Measurements from ENCODE around the gene PID1. TPM values are rescaled to one million over a fixed set of nuclear protein-coding genes. Genes with fewer than 3 reads are reported as not detected.

The PID1 gene
- total RNA-seq, 1 experiment from 2014 or later = 2.6 TPM

GRCh38 chr2:229265727-229266126, 5.4 kb downstream of the PID1 start (continued):
- TF ChIP-seq, protein P1, sequence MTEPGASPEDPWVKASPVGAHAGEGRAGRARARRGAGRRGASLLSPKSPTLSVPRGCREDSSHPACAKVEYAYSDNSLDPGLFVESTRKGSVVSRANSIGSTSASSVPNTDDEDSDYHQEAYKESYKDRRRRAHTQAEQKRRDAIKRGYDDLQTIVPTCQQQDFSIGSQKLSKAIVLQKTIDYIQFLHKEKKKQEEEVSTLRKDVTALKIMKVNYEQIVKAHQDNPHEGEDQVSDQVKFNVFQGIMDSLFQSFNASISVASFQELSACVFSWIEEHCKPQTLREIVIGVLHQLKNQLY (CRISPR knock-in tag; IDR thresholded peaks at IDR 0.05) = no peak
- TF ChIP-seq TEAD1 (CRISPR knock-in tag; IDR thresholded peaks at IDR 0.05) = no peak

GRCh38 chr2:229261599-229261998, 9.5 kb downstream of the PID1 start:
- no peaks in the 10 kb centered on the region for H3K4me1 Mint-ChIP-seq
- ChIA-PET CTCF (interaction anchor here (0.7 to 1.5 kb wide), 3 partner anchors 9 to 325 kb away, joined by 3 to 6 read pairs (median 3); no protein-coding TSS in a partner anchor), POLR2A (interaction anchor here (0.7 kb wide), 1 partner anchor 34 kb away, joined by 3 read pairs; no protein-coding TSS in a partner anchor)
- H3K36me3 Mint-ChIP-seq = no peaks in the 10 kb centered on the region
- H3K4me3 Mint-ChIP-seq = no peak overlapping the region
- H3K27me3 Mint-ChIP-seq (ENCODE audit: low read depth) = no peaks in the 10 kb centered on the region
- TF ChIP-seq, protein P2, sequence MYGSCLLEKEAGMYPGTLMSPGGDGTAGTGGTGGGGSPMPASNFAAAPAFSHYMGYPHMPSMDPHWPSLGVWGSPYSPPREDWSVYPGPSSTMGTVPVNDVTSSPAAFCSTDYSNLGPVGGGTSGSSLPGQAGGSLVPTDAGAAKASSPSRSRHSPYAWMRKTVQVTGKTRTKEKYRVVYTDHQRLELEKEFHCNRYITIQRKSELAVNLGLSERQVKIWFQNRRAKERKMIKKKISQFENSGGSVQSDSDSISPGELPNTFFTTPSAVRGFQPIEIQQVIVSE (CRISPR knock-in tag; IDR thresholded peaks at IDR 0.05; ENCODE audit: borderline replicate concordance) = no peak
- TF ChIP-seq RORB (CRISPR knock-in tag; IDR thresholded peaks at IDR 0.05) (no peak), CBFB (CRISPR knock-in tag; IDR thresholded peaks at IDR 0.05; ENCODE audit: low read depth) (no peak), IRF1 (CRISPR knock-in tag; IDR thresholded peaks at IDR 0.05) (no peak), NFE2L1 (CRISPR knock-in tag; IDR thresholded peaks at IDR 0.05) (no peak), FOXP1 (CRISPR knock-in tag; IDR thresholded peaks at IDR 0.05; ENCODE audit: borderline replicate concordance) (no peak), TCF7 (CRISPR knock-in tag; IDR thresholded peaks at IDR 0.05; ENCODE audit: low read depth) (no peak)
- TF ChIP-seq, protein P3, sequence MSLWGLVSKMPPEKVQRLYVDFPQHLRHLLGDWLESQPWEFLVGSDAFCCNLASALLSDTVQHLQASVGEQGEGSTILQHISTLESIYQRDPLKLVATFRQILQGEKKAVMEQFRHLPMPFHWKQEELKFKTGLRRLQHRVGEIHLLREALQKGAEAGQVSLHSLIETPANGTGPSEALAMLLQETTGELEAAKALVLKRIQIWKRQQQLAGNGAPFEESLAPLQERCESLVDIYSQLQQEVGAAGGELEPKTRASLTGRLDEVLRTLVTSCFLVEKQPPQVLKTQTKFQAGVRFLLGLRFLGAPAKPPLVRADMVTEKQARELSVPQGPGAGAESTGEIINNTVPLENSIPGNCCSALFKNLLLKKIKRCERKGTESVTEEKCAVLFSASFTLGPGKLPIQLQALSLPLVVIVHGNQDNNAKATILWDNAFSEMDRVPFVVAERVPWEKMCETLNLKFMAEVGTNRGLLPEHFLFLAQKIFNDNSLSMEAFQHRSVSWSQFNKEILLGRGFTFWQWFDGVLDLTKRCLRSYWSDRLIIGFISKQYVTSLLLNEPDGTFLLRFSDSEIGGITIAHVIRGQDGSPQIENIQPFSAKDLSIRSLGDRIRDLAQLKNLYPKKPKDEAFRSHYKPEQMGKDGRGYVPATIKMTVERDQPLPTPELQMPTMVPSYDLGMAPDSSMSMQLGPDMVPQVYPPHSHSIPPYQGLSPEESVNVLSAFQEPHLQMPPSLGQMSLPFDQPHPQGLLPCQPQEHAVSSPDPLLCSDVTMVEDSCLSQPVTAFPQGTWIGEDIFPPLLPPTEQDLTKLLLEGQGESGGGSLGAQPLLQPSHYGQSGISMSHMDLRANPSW (CRISPR knock-in tag; conservative IDR thresholded peaks at IDR 0.05; ENCODE audit: low read depth) = no peak
- TF ChIP-seq, protein P4, sequence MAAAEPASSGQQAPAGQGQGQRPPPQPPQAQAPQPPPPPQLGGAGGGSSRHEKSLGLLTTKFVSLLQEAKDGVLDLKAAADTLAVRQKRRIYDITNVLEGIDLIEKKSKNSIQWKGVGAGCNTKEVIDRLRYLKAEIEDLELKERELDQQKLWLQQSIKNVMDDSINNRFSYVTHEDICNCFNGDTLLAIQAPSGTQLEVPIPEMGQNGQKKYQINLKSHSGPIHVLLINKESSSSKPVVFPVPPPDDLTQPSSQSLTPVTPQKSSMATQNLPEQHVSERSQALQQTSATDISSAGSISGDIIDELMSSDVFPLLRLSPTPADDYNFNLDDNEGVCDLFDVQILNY (CRISPR knock-in tag; IDR thresholded peaks at IDR 0.05) = no peak
- TF ChIP-seq, protein P5, sequence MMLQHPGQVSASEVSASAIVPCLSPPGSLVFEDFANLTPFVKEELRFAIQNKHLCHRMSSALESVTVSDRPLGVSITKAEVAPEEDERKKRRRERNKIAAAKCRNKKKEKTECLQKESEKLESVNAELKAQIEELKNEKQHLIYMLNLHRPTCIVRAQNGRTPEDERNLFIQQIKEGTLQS (CRISPR knock-in tag; conservative IDR thresholded peaks at IDR 0.05) = no peak
- no peak for ATAC-seq
- no peaks in the 10 kb centered on the region for H3K9me3 Mint-ChIP-seq
- no peak for DNase-seq (ENCODE audit: low spot score)
- no peak overlapping the region for H3K27ac Mint-ChIP-seq

DNA sequence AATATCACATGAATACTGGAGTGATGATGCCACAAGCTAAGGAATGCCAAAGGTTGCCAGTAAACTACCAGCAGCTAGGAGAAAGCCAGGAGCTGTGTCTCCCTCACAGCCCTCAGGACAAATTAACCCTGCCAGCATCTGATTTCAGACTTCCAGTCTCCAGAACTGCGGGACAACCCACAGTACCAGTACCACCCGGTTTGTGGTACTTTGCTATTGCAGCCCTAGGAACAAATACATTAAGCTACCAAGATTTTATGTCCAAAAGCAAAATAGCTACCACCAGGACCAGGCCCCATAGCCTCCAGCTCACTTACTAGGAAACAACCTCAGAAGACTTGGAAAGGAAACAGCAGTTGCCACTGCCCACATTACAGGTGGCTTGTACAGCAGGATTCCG, 10.0 kb downstream of the PID1 start:
- Mint-ChIP-seq H3K4me1 (no peaks in the 10 kb centered on the region), H3K4me3 (no peak overlapping the region), H3K9me3 (no peaks in the 10 kb centered on the region), H3K27ac (no peak overlapping the region), H3K27me3 (ENCODE audit: low read depth) (no peaks in the 10 kb centered on the region), H3K36me3 (no peaks in the 10 kb centered on the region)
- DNase-seq (ENCODE audit: low spot score) = no peak
- no peak for ATAC-seq
- ChIA-PET CTCF (interaction anchor here (0.7 to 1.5 kb wide), 3 partner anchors 9 to 324 kb away, joined by 3 to 6 read pairs (median 3); no protein-coding TSS in a partner anchor), POLR2A (interaction anchor here (0.7 kb wide), 1 partner anchor 34 kb away, joined by 3 read pairs; no protein-coding TSS in a partner anchor)
- TF ChIP-seq ZBTB21 (CRISPR knock-in tag; IDR thresholded peaks at IDR 0.05; ENCODE audit: borderline replicate concordance) (no peak), TCF7 (CRISPR knock-in tag; IDR thresholded peaks at IDR 0.05; ENCODE audit: low read depth) (no peak), ZSCAN18 (CRISPR knock-in tag; IDR thresholded peaks at IDR 0.05) (no peak), ZNF232 (CRISPR knock-in tag; IDR thresholded peaks at IDR 0.05) (no peak), GRHL2 (CRISPR knock-in tag; IDR thresholded peaks at IDR 0.05; ENCODE audit: insufficient replicate concordance, severe bottlenecking) (no peak), TP53 (CRISPR knock-in tag; IDR thresholded peaks at IDR 0.05) (no peak), ZNF263 (CRISPR knock-in tag; IDR thresholded peaks at IDR 0.05; ENCODE audit: low read depth) (no peak), AR (CRISPR knock-in tag; IDR thresholded peaks at IDR 0.05) (no peak), ETV6 (CRISPR knock-in tag; IDR thresholded peaks at IDR 0.05) (no peak), ZNF317 (CRISPR knock-in tag; IDR thresholded peaks at IDR 0.05; ENCODE audit: borderline replicate concordance, low read depth) (no peak), ATF1 (CRISPR knock-in tag; IDR thresholded peaks at IDR 0.05) (no peak), MAX (CRISPR knock-in tag; IDR thresholded peaks at IDR 0.05) (no peak)
